Glomerular endothelial cell (primary cell): ENCODE measurements around the gene SLN. TPM values are rescaled to one million over a fixed set of nuclear protein-coding genes. Genes with fewer than 3 reads are reported as not detected.

Experiments used
- DNase-seq: peaks from one replicate; pipeline ENCODE4 v3.0.0-alpha.2; 2011; ENCODE audit warnings: low read depth, low spot score; ENCODE audit errors: extremely low read depth
- total RNA-seq: library from RNA; depleted of rRNA; stranded (reverse); fragments of >200 nt; gene quantifications from 2 replicates; pipeline ENCODE4 v1.2.3, GENCODE V29; 2015

Gene SLN
- total RNA-seq, 1 donor from 2014 or later, result not detected

DNA sequence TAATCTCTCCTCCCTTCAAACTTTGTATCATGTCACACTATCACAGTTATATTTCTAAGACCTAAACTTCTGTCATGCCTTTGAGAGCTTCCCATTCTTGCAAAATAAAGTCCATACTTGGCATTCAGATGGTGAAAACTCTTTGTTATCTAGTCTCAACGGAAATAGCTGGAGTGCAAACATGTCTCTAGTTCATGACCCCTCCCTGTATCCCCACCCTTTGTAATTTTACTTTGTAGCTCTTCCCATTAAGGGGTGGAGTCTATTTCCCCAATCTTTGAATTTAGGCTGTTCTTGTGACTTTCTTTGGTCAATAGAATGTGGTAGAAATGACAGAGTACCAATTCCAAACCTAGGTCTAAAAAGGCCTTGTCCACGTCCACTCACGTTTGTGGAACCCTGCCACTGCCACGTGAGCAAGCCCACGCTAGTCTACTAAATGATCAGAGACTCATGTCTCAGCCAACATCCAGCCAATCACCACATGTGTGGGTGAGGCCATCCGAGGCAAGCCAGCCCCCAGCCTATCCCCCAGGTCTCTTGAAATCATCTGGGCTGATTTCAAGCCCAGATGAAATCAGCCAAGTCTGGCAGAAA lies 23.4 kb downstream of the SLN start:
- DNase-seq, result no peak

GRCh38 chr11:107683807-107684206 lies 28.0 kb downstream of the SLN start:
- DNase-seq, result no peak

GRCh38 chr11:107683061-107683460 lies 28.8 kb downstream of the SLN start:
- no peak for DNase-seq

DNA sequence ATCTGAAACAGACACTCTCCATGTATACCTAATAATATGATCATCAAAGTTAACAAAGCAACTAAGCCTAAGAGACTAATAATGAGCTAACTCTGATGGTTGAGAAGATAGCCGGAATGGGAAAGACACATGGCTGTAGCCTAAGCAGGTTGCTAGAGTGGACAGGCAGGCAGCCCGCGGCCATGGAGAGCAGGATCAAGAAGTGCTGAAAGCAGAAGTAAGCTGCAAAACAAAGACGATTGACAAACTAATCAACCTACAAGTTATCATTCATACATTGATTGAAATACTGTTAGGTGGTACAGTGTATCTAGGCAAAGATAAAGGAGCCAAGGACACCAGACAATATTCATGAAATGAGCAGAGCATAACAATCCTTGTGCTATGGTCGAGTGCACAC lies 29.3 kb downstream of the SLN start:
- no peak for DNase-seq

DNA sequence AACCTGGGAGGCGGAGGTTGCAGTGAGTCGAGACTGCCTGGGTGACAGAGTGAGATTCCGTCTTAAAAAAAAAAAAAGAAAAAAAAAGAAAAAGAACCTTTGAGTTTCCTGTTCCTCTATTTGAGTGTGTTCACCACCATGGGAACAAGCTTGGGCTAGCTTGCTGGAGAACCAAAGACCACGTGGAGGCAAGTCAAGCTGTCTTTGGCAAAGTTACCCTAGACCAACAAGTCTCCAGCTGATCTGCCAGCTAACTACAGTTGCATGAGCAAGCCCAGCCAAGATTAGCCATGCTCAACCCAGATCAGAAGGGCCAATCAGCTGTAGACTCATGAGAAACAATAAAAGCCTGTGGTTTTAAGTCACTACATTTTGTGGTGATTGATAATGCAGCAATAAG lies 29.7 kb downstream of the SLN start:
- no peak for DNase-seq

- DNase-seq, result no peak
Observed at GRCh38 chr11:107679255-107680024, 32.4 kb downstream of the SLN start.

- DNase-seq, result no peak
Observed at GRCh38 chr11:107678632-107678971, 33.3 kb downstream of the SLN start.

DNA sequence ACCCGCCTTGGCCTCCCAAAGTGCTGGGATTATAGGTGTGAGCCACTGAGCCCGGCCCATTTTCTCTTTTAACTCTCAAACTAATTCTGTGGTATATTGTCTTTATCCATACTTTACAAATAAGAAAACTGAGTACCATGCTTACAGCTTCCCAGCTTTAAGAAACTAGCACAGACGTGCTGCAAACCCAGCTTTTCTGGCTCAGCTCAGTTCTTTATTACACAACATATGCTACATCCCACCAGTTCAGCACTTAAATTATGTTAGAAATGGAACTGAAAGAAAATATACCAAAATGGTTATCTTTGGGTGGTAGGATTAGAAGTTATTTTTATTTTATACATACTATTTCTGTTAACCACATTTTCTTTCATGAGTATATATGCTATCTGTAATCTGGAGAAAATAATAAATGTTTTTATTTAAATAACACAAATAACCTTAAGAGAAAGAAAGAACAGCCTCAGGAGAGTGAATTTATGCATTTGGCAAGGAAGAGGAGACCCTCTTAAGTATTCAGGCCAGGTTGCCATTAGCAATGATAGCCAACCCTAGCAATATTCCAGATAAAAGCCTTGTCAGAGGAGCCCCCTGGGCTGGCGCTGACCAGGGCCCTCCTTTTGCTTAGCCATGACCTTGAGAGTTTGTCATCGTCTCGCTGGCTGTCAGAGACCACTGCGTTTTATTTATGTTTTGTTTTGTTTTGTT lies 33.8 kb downstream of the SLN start:
- DNase-seq, result no peak

DNA sequence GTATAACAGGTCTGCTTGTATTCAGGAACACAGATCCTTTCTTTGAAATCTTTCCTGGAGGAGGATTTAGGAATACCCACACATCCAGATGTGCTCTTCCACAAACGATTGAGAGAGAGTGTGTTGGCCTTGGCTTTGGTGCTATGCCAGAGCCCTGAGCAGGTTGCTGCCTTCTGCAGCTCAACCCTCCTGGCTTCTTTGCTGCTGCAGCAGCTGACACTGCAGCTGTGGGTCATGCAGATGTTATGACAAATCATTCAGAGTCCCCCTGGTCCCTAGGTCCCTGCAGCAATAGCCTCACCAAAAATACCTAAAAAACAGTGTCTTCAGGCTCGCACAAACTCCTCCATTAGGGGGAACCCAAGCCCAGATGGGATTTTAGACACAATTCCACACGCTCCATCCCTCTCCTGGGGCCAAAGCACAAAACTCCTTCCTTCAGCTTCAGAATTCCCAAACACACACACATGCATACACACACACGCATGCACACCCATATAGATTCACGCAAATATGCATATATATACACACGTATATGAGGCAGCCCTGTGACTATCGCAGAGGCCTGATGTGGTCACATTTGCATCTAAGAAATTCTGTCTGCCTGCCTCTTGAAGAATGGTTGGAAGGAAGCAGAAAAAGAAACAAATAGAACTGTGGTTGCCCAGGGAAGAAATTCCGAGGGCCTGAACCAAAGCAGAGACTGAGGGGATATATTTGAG lies 35.4 kb downstream of the SLN start:
- DNase-seq, result no peak

- no peak for DNase-seq
Observed at GRCh38 chr11:107675902-107676301, 36.0 kb downstream of the SLN start.

DNA sequence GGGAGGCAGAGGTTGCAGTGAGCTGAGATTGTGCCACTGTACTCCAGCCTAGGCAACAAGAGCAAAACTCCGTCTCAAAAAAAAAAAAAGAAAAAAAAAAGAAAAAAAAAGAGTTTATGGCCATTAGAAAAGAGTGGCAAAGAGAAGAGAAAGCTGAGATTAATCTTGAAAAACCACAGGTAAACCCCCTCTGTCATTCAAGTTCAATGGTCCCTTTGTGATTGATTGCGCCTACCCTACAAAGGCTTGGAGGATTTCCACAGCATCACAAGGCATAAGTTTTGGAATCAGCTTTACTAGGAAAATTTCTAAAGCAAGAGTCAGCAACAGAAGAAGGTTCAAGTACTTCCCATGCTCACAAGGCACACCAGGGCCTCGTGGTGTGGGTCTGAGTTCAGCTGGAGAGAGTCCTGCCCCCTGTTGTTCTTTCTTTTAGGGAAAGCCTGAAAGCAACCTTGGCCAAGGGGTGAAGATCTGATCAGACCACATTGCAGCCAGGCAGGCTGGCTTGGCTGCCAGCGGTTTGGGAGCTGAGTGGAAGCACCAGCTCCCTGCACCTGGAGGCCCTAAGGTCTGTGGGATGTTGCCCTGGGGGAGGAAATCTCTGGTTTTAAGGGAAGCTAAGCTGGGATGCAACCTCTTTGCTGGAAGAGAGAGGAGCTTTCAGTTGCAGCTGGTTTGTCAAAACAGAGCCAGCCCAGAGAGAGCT lies 41.8 kb downstream of the SLN start:
- DNase-seq, result no peak

GRCh38 chr11:107669191-107669740 lies 42.6 kb downstream of the SLN start:
- no peak for DNase-seq

DNA sequence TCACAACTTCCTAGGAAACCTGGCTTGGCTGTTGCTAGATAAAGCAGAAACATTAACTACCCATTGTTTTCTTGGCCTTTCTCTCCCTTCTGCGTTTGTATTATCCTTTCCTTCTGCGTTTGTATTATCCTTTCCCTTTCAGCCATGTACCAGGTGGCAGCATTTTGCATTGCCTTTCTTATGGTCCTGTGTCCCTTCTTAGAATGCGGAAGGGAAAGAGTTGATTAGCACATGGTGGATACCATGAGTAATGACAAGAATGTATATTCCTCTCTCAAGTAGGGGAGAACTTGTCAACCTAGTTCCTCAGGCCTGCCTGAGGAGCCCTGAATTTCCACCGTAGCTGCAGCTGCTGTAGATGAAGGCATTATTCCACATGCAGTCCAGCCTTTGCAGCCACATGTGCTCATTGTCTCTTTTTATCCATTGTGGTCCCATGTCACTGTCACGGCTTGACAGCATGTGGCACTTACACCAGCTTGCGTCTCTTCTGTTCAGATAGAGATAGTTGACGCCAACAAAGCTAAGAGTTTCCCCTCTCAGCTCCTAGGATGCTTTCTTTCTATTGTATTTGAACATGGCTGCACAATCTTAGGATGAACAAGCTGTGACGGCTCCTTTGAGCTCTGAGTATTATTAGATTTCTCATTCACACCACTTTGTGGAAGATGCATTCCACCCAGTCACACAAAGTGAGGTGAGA lies 44.8 kb downstream of the SLN start:
- DNase-seq, result no peak

GRCh38 chr11:107665018-107665417 lies 46.8 kb downstream of the SLN start:
- no peak for DNase-seq

- no peak for DNase-seq
Observed at GRCh38 chr11:107661656-107662055, 50.2 kb downstream of the SLN start.

- DNase-seq, result no peak
Observed at GRCh38 chr11:107660066-107660465, 51.8 kb downstream of the SLN start.

GRCh38 chr11:107659310-107659709 lies 52.5 kb downstream of the SLN start:
- no peak for DNase-seq
